Common myeloid progenitor, CD34-positive (primary cell): ENCODE results near the gene KCTD3.

Experiments used
- CTCF ChIA-PET: fragments of 350-600 bp; sonication (Branson Sonifier 250); formaldehyde crosslinking; loops from one replicate; lab custom pipeline; 2021; ENCODE audit warnings: antibody characterized with exemption; lab: Charles Lee
- POLR2A ChIA-PET: fragments of 350-600 bp; sonication (Branson Sonifier 250); formaldehyde crosslinking; loops from one replicate; lab custom pipeline; 2021; ENCODE audit warnings: antibody characterized with exemption; lab: Charles Lee
- DNase-seq, 3 donors: peaks; one replicate each; pipeline versions ENCODE4 v3.0.0 to v3.0.0-alpha.2; 2013
- H3K27ac ChIP-seq, 2 experiments: 1 replicate in 1 of 2; 2 replicates in 1 of 2; pipeline ENCODE4 v1.7.0; 2013; ENCODE audit warnings: inconsistent platforms in 2 of 2, low read length in 2 of 2, mild to moderate bottlenecking in 2 of 2, low read depth in 1 of 2, moderate library complexity in 1 of 2; ENCODE audit not compliant: severe bottlenecking in 2 of 2, insufficient read depth in 1 of 2, poor library complexity in 1 of 2
- H3K27me3 ChIP-seq, 5 experiments: replicated peaks in 2 of 5; 1 replicate in 3 of 5; 2 replicates in 2 of 5; pipeline versions ENCODE4 v1.6.1 to v1.7.0; 2013; ENCODE audit warnings: low read length in 4 of 5, mild to moderate bottlenecking in 2 of 5, moderate library complexity in 2 of 5, inconsistent platforms in 1 of 5; ENCODE audit not compliant: insufficient read depth in 5 of 5, control insufficient read depth in 4 of 5
- H3K36me3 ChIP-seq, 4 experiments: 1 replicate in 2 of 4; 2 replicates in 2 of 4; pipeline versions ENCODE4 v1.6.1 to v1.7.0; 2013; ENCODE audit warnings: low read length in 3 of 4, control low read depth in 1 of 4, mild to moderate bottlenecking in 1 of 4; ENCODE audit not compliant: control insufficient read depth in 4 of 4, insufficient read depth in 4 of 4
- H3K4me1 ChIP-seq, 4 experiments: 1 replicate in 3 of 4; 2 replicates in 1 of 4; pipeline versions ENCODE4 v1.6.1 to v1.7.1; 2013; ENCODE audit warnings: low read length in 3 of 4, mild to moderate bottlenecking in 3 of 4, control low read depth in 1 of 4, inconsistent platforms in 1 of 4, moderate library complexity in 1 of 4; ENCODE audit not compliant: control insufficient read depth in 4 of 4, insufficient read depth in 4 of 4; ENCODE audit errors: control extremely low read depth in 1 of 4
- H3K4me3 ChIP-seq, 7 experiments: 1 replicate in 4 of 7; 2 replicates in 3 of 7; pipeline versions ENCODE4 v1.5.1 to v1.7.0; 2013; ENCODE audit warnings: mild to moderate bottlenecking in 7 of 7, low read length in 6 of 7, moderate library complexity in 6 of 7, inconsistent platforms in 2 of 7, low read depth in 2 of 7, control low read depth in 1 of 7; ENCODE audit not compliant: insufficient read depth in 4 of 7, control insufficient read depth in 1 of 7; ENCODE audit errors: extremely low read depth in 1 of 7
- H3K9me3 ChIP-seq, 5 experiments: 1 replicate in 4 of 5; 2 replicates in 1 of 5; pipeline versions ENCODE4 v1.6.1 to v1.7.1; 2013; ENCODE audit warnings: low read length in 4 of 5, mild to moderate bottlenecking in 2 of 5, inconsistent platforms in 1 of 5, low read depth in 1 of 5, moderate library complexity in 1 of 5; ENCODE audit not compliant: control insufficient read depth in 4 of 5, insufficient read depth in 2 of 5; ENCODE audit errors: control extremely low read depth in 1 of 5
- WGBS: methylation state at CpG from one replicate; pipeline ENCODE4 v1.1.5; 2013; ENCODE audit not compliant: insufficient coverage; 5-methylcytosine and 5-hydroxymethylcytosine counted together

Gene KCTD3

GRCh38 chr1:215542301-215542700, 24.8 kb upstream of the KCTD3 start:
- peaks cover 0 to 4% (median 3%) of the 10 kb centered on the region in 5 experiments for H3K9me3 ChIP-seq
- ChIA-PET POLR2A (no interaction called here), CTCF (no interaction called here)
- H3K4me1 ChIP-seq = peaks cover 0 to 7% (median 0%) of the 10 kb centered on the region in 4 experiments
- no peak for DNase-seq
- H3K27me3 ChIP-seq = peaks cover 0 to 2% (median 0%) of the 10 kb centered on the region in 5 experiments
- H3K27ac ChIP-seq = no peak overlapping the region
- no peaks in the 10 kb centered on the region for H3K36me3 ChIP-seq
- no peak overlapping the region for H3K4me3 ChIP-seq
- no CpG with 5 or more reads among the region's 1 CpG for WGBS

DNA sequence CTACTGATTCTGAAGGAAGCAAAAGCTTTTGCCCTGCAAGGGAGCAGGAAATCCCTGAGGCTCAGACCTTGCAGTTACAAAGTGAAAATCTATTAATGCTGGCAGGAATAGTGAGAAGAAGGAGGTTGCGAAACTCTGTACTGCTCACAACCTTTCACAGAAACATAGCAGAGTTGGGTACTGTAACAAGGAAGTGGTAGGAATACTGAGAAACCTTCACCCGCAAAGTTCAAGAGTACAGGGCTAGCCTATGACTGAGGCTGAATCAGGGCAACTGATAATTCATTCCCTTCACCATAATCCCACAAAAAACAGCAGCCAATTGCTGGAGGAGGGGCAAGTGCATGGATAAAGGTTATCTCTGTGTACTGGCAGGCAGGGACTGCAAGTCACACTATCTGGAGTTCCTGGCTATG, 23.9 kb upstream of the KCTD3 start:
- WGBS = no CpG with 5 or more reads among the region's 2 CpGs
- Histone ChIP-seq H3K27me3 (peaks cover 0 to 2% (median 0%) of the 10 kb centered on the region in 5 experiments), H3K36me3 (no peaks in the 10 kb centered on the region), H3K4me1 (peaks cover 0 to 7% (median 0%) of the 10 kb centered on the region in 4 experiments), H3K9me3 (peaks cover 0 to 4% (median 3%) of the 10 kb centered on the region in 5 experiments), H3K27ac (no peak overlapping the region), H3K4me3 (no peak overlapping the region)
- ChIA-PET POLR2A (no interaction called here), CTCF (no interaction called here)
- DNase-seq = no peak

GRCh38 chr1:215543806-215544205, 23.3 kb upstream of the KCTD3 start:
- CTCF ChIA-PET = no interaction called here

DNA sequence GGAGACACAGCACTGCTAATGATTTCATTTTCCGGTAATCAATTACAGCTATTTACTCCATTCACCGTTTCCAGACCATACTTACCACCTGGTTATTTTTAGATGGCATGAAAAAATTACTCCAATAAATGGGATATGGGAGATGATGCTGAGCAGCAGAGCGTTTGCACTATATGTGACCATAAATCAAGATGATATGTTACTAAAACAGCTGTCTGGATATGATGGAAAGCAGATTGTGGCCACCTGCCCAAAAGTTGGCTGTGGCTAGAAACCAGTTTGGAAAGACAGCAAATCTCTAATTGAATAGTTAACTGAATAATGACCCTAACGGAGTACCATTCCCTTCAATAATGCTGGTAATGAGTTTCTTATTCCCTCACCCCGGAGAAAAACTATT, 22.5 kb upstream of the KCTD3 start:
- no peak overlapping the region for H3K27ac ChIP-seq
- no CpG with 5 or more reads among the region's 5 CpGs for WGBS
- H3K4me1 ChIP-seq = peaks cover 0 to 7% (median 0%) of the 10 kb centered on the region in 4 experiments
- no peak for DNase-seq
- peaks cover 0 to 2% (median 0%) of the 10 kb centered on the region in 5 experiments for H3K27me3 ChIP-seq
- POLR2A ChIA-PET = no interaction called here
- no peak overlapping the region for H3K4me3 ChIP-seq
- CTCF ChIA-PET = no interaction called here
- peaks cover 0 to 4% (median 3%) of the 10 kb centered on the region in 5 experiments for H3K9me3 ChIP-seq
- H3K36me3 ChIP-seq = no peaks in the 10 kb centered on the region

More at GRCh38 chr1:215543806-215544205, 23.3 kb upstream of the KCTD3 start:
- Histone ChIP-seq H3K4me3 (no peak overlapping the region), H3K36me3 (no peaks in the 10 kb centered on the region), H3K27me3 (peaks cover 0 to 2% (median 0%) of the 10 kb centered on the region in 5 experiments), H3K9me3 (peaks cover 0 to 4% (median 3%) of the 10 kb centered on the region in 5 experiments), H3K4me1 (peaks cover 0 to 7% (median 0%) of the 10 kb centered on the region in 4 experiments), H3K27ac (no peak overlapping the region)
- no peak for DNase-seq
- POLR2A ChIA-PET = no interaction called here
- no CpG with 5 or more reads among the region's 2 CpGs for WGBS

- peaks cover 0 to 2% (median 0%) of the 10 kb centered on the region in 5 experiments for H3K27me3 ChIP-seq
- peaks cover 0 to 4% (median 3%) of the 10 kb centered on the region in 5 experiments for H3K9me3 ChIP-seq
- ChIA-PET CTCF (no interaction called here), POLR2A (no interaction called here)
- no peak for DNase-seq
- no peaks in the 10 kb centered on the region for H3K36me3 ChIP-seq
- no peak overlapping the region for H3K4me3 ChIP-seq
- no peak overlapping the region for H3K27ac ChIP-seq
- peaks cover 0 to 7% (median 0%) of the 10 kb centered on the region in 4 experiments for H3K4me1 ChIP-seq
Observed at GRCh38 chr1:215545096-215545495, 22.0 kb upstream of the KCTD3 start.

GRCh38 chr1:215547011-215547410, 20.1 kb upstream of the KCTD3 start:
- DNase-seq = no peak
- H3K9me3 ChIP-seq = peaks cover 0 to 4% (median 3%) of the 10 kb centered on the region in 5 experiments
- no peak overlapping the region for H3K27ac ChIP-seq
- no peaks in the 10 kb centered on the region for H3K36me3 ChIP-seq
- ChIA-PET CTCF (no interaction called here), POLR2A (no interaction called here)
- H3K4me1 ChIP-seq = peaks cover 0 to 7% (median 0%) of the 10 kb centered on the region in 4 experiments
- no peak overlapping the region for H3K4me3 ChIP-seq
- no CpG with 5 or more reads among the region's 1 CpG for WGBS
- peaks cover 0 to 2% (median 0%) of the 10 kb centered on the region in 5 experiments for H3K27me3 ChIP-seq

DNA sequence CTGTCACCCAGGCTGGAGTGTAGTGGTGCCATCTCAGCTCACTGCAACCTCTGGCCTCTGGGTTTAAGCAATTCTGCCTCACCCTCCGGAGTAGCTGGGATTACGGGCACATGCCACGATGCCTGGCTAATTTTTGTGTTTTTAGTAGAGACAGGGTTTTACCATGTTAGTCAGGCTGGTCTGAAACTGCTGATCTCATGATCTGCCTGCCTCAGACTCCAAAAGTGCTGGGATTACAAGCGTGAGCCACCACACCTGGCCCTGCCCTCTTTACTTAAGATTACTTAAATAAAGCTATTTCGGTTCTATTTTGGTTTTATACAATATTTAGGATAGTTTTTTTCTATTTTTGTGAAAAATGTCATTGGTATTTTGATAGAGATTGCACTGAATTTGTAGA, 15.3 kb upstream of the KCTD3 start:
- Histone ChIP-seq H3K36me3 (no peaks in the 10 kb centered on the region), H3K27ac (no peak overlapping the region), H3K9me3 (peaks cover 0 to 4% (median 0%) of the 10 kb centered on the region in 5 experiments), H3K27me3 (peaks cover 0 to 2% (median 0%) of the 10 kb centered on the region in 5 experiments), H3K4me1 (no peaks in the 10 kb centered on the region), H3K4me3 (no peak overlapping the region)
- ChIA-PET POLR2A (no interaction called here), CTCF (no interaction called here)
- WGBS = 100% methylated on average over 3 of the region's 5 CpGs
- no peak for DNase-seq
